SK-N-DZ (cell line): ENCODE data around the gene RARRES2.

Source experiments
- DNase-seq: peaks from one replicate; pipeline ENCODE4 v3.0.0-alpha.2; 2015; ENCODE audit warnings: low spot score

Gene RARRES2

DNA sequence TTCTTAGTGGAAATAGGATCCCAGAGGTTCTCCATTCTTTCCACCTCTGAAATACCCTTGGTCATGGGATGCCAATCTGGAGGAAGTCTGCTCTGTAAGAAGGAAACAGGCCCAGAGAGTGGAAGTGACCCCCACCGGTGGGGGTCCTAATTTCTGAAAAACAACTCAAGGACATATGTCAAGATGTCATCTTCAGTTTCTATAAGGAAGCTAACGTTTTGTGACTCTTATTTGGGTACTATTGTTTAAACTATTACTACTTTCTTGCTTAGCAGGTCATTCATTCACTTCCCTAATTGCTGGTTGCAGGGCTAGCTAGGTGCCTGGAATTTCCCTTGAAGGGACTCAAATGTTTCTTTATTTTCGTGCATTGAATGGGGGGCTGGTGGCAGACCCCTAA, 35.8 kb upstream of the RARRES2 start:
- DNase-seq: no peak

DNA sequence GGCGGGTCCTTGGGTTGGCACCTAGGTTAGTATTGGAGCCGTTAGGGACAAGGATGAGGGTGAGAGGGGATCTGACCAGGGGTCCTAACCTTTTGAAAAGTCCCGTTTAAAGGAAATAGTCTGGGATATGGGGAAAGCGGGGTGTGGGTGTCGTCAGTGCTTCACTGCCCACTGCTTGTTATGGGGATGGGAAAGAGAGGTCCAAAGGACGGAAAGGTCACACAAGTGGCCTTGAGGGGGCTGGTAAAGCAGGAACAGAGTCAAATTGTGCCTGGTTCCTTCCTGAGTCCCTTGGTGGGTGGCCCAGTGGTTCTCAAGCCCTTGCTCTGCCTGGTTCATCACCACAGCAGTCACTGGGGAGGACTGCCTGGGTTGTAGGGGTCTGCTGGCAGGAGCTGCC, 35.1 kb upstream of the RARRES2 start:
- no peak for DNase-seq

DNA sequence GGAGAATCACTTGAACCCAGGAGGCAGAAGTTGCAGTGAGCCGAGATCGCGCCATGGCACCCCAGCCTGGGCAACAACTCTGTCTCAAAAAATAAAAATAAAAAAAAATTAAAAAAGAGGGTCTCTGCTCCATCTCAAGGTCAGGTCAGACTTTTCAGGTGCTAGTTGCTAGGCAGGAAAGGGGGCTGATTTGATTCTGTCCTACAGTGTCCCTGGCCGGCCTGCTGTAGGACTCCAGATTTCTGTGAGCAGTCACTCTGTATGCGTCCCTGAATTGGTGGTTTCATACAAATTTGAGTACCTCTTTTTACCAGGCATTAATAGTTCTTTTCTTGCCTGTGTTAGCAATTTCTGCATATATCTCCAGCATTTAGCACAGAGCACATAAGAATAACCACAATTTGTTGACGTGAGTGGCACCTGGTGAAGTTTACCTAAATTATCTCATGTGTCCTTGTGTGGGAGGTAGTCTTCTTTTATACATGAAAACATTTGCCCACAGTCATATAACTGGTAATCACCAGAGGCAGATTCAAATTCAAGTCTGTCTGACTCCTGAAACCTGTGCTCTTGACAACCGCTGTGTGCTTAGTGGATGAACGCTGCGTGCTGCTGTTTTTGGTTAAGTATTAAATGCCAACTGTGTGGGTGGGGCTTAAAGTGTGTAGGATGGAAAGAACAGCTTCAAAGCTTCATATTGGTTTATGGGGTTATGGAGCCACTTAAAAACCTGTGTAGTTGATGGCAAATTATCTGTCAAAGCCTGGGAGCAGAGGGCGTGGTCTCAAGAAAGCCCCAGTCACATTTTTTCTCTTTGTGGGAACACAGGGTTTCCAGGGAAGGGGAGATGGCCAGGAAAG, 34.5 kb upstream of the RARRES2 start:
- DNase-seq: no peak

DNA sequence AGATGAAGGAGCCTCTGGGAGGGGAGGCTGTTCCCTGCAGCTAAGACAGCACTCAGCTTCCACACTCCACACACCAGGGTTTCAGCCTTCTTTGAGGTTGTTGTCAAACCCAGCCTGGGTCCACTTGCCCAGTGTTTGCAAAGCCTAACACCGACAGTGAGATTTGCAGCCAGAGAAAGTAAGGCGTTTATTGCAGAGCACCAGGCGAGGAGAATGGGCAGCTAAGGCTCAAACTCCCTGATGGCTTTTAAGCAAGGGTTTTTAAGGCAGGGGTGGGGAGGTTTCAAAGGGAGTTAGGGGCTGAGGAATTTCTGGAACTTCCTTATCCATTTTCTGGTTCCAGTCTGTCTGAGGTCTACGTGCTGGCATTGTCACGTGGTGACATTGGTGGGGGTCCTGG, 33.0 kb upstream of the RARRES2 start:
- no peak for DNase-seq

DNA sequence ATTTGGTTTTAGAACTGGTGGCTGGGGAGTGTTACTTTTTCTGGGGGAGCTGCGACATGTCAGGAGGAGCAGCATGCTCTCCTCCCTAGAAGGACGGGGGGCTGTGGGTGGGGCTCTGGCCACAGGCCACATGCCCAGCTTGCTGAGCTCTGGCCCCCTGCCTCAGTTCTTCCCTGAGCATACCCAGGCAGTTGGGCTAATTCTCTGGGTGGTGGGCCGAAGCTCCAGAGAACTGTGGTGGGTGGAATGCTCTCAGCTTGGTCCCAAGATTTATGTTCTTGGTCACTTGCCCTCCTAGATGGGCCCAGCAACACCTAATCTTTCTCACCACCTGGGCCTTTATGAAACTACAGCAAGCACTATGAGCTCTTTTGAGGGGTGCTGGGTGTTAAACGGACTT, 32.6 kb upstream of the RARRES2 start:
- DNase-seq: no peak

DNA sequence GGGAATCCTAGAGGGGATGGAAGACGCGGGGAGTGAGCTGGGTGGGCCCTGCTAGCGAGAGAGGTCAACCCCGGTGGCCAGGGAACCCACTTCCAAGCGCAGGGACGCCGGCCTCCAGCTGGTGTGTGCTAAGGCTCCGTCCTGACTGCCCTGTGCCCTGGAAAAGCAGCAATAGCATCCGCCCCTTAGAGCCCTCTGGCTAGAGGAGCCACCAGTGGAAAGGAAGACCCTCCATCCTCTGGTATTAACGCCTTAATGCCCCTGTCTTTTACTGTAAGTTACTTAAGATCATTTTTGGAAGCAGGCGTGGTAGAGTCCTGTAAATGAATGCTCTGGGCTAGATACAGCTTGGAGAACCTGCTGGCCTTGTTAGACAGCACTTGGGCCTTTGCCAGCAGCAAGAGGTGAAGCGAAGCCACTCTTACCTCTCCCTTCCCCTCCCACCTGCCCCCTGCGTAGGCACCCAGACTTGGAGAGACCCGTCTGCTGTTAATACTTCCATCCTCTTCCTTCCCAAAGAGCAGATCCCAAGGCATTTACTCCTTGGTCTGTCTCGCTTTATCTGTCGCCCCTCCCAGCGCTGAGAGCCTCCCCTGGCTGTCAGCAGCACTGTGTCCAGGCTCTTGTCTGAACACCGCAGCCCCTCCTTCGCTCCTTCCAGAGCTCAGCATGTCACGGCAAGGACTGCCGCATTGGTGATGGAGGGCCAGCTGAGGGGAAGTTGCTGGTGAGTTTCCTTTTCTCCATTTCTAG, 31.8 kb upstream of the RARRES2 start:
- no peak for DNase-seq

DNA sequence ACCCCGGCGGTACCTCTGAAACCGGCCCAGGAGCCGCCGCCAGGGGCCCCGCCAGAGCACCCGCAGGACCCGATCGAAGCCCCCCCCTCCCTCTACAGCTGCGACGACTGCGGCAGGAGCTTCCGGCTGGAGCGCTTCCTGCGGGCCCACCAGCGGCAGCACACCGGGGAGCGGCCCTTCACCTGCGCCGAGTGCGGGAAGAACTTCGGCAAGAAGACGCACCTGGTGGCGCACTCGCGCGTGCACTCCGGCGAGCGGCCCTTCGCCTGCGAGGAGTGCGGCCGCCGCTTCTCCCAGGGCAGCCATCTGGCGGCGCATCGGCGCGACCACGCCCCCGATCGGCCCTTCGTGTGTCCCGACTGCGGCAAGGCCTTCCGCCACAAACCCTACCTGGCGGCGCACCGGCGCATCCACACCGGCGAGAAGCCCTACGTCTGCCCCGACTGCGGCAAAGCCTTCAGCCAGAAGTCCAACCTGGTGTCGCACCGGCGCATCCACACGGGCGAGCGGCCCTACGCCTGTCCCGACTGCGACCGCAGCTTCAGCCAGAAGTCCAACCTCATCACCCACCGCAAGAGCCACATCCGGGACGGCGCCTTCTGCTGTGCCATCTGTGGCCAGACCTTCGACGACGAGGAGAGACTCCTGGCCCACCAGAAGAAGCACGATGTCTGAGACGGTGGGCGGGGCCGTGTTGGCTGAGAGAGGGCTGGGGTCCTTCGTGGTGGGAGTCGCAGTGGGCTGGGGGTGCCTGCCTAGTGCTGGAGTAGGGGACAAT, 31.0 kb upstream of the RARRES2 start:
- no peak for DNase-seq

DNA sequence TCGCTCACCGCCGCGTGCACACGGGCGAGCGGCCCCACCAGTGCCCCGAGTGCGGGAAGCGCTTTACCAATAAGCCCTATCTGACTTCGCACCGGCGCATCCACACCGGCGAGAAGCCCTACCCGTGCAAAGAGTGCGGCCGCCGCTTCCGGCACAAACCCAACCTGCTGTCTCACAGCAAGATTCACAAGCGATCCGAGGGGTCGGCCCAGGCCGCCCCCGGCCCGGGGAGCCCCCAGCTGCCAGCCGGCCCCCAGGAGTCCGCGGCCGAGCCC, 30.5 kb upstream of the RARRES2 start:
- DNase-seq: no peak

DNA sequence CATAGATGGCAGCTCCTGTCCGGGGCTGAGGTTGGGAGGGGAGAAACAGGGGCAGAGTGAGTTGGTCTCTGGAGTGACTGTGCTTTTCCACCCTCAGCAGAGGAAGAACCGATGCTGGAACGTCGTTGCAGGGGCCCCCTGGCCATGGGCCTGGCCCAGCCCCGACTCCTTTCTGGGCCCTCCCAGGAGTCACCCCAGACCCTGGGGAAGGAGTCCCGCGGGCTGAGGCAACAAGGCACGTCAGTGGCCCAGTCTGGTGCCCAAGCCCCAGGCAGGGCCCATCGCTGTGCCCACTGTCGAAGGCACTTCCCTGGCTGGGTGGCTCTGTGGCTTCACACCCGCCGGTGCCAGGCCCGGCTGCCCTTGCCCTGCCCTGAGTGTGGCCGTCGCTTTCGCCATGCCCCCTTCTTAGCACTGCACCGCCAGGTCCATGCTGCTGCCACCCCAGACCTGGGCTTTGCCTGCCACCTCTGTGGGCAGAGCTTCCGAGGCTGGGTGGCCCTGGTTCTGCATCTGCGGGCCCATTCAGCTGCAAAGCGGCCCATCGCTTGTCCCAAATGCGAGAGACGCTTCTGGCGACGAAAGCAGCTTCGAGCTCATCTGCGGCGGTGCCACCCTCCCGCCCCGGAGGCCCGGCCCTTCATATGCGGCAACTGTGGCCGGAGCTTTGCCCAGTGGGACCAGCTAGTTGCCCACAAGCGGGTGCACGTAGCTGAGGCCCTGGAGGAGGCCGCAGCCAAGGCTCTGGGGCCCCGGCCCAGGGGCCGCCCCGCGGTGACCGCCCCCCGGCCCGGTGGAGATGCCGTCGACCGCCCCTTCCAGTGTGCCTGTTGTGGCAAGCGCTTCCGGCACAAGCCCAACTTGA, 29.9 kb upstream of the RARRES2 start:
- no peak for DNase-seq

DNA sequence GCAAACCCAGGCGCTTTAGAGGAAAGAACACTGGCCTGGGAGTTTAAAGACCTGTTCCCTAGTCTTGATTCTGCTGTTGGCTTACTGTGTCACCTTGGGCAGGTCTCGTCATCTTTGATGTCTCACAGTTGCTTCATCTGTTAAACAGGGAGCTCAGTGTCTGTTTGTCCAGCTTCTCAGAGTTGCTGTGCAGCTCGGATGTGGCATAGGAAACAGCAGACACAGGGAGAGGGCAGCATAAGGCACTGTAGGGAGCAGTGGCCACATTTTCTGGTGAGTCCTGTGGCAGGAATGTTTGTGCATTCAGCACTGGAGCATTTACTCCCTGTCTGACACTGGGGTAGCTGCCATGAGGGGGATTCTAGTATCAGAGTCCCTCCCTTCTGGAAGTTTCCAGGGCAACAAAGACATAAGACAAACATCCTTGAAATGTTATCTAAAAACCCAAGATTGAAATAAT, 29.2 kb upstream of the RARRES2 start:
- no peak for DNase-seq

DNA sequence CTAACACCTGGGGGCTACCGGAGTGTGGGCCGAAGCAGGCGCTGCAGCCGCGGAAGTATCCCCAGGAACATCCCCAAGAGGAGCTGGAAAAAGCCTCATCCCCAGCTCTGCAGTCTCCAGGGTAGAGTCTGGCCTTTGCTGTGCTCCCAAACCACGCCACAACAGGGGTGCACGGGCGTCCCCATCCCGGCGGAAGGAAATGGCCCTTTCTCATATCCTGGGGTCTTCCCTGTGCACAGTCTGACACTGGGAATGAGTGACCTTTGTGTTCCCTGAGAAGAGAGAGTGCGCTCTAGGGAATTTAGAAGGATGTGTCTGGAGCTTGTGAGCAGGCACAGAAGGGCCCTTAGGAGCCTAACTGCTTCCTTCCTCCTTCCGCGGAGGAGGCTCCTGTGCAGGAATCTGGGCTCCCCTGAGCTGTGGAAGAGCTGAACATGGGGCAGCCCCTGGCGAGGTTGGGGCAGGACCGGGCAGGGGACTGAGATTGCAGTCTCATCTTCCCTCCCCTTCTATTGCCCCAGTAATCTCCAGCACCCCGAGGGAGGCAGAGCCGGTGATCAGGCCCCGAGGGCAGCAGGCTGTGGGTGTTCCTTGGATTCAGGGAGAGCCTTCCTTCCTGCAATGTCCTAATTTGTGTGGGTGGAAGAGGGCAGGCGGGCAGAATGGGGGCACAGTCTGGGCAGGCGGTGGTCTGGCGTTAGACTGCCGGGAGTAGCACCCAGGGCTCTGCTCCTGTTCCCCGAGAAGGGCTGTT, 28.5 kb upstream of the RARRES2 start:
- no peak for DNase-seq

DNA sequence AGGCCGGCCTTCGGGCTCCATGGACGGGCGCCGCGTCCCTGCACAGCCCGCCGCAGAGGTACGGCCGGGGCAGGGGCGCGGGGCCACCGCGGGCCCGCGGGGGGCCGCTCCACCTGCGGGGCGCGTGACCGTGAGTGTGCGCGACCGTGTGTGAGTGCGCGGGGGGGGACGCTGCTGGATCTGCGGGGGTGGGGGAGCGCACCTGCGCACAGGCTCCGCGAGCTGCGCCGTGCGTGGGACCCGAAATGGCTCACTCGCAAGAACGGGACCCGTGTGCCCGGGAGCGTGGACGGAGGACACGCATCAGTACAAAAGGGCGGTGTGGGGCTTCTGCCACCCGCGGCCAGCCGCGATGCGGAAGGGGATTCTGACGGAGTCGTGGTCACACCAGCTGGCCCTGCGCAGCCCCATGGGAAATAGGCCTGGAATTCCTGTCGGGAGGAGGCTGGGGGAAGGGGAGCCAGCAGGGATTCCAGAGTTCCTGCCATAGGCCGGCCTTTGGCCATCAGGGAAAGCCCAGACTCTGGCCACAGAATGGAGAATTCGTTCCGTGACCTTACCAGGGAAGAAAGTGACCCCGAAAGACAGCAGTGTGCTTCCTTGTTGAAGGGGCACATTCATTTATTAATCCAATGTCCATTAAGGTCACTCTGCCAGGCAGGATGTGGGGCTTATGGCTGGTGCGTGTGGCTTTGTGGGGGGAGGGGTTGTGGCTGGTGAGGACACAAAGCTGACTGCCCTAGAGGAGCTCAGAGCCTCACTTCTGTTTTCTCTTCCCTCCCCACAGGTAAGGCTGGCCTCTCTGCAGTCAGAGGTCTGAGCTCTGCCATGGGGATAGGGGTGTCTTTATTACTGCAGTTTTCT, 27.7 kb upstream of the RARRES2 start:
- peak; percentile 82 for DNase-seq

DNA sequence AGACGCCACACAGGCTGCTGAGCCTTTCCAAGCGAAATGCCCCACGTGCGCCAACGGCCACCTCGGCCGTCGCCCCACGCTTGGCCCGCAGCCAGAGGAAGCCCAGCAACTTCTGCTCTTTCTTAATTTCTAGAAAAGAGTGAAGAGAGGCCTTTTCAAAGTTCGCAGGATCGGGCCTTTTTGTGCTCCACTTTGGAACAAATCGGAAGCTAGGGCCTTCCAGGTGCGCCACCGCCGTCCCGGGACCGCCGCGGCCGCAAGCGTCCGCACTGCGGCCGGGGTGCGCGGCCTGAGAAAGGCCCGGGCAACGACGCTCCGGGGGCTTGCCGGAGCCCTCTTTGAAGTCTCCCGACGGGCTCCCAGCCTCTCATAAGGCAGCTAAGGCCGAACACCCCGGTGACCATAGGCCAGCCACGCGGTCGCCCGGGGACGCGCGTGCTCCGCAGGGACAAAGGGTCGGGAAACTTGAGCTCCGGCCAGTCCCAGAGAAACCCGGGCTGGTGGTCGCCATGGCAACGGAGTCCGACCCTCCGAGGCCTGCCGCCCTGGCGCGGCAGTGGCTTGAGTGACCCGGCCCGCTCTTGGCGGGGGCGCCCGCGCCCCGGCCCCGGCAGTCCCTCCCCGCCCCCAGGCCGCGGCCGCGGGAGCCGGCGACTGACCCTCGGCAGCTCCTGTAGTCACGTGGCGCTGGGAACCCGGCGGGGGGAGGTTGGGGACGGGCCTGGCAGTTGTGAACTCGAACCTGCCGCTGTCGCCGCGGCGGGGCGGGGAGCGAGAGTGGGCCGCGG, 26.9 kb upstream of the RARRES2 start, which contains the start of gene REPIN1:
REPIN1 (plus strand) TSS at position 727 of the 788 bp plus-strand sequence. CDS start 890 bp downstream, outside the sequence.
- DNase-seq: peak; percentile 88

DNA sequence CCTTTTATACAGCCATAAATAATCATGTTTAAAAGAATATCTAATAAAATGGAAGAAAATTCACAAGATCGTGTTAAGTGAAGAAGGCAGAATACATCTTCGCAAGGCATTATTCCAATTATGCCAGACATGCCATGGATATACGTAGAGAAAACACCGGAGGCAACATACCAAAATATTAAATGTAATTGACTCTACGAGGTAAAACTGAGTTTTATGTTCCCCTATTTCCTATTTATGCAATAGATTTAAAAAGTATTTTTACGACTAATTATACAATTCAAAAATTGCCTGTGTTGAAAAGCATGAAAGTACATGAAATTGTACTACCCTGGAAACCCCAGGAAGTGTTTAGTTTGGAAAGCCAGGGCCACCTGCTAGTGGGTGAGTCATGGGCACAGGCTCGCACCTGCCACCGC, 26.3 kb upstream of the RARRES2 start:
- no peak for DNase-seq

DNA sequence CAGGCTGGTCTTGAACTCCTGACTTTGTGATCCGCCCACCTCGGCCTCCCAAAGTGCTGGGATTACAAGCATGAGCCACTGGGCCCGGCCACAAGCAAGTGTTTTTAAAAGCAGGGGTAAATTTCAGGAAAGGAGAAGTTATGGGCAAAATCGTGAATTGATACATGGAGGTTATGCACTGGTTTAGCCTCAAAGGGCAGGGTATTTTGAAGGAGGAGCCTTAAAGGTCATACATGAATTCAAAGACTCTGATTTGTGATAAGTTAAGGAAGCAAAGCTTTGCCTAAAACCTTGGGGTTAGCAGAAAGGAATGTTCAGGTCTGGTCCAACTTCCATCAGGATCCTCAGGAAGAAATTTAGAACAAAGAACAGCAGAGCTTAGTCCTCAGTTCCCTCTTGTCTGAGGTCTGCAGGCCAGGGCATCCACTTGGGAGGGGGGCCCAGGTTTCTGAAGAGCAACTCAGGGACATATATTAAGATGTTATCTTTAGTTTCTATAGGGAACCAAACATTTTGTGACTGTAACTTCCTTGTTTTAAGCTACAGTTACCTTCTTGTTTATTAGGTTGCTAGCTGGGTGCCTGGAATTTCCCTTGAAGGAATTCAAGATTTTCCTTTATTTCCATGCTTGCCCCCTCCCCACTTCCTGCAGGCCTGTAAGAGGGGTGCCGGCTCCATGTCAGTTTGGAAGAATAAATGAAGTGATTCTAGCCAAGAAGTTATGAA, 24.4 kb upstream of the RARRES2 start:
- no peak for DNase-seq

DNA sequence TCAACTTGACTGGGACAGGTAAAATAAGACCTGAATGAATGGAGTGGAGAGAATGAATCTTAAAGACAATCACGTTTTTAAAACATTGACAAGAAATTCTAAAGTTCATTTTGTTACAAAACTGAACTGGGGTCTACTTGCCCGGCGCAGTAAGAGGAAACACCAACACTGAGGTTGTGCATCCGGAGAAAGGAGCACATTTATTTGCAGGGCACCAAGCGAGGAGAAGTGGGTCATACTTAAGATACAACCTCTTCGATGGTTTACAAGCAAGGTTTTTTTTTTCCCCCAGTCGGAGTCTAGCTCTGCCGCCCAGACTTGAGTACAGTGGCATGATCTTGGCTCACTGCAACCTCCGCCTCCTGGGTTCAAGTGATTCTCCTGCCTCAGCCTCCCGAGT, 23.8 kb upstream of the RARRES2 start:
- DNase-seq: no peak

DNA sequence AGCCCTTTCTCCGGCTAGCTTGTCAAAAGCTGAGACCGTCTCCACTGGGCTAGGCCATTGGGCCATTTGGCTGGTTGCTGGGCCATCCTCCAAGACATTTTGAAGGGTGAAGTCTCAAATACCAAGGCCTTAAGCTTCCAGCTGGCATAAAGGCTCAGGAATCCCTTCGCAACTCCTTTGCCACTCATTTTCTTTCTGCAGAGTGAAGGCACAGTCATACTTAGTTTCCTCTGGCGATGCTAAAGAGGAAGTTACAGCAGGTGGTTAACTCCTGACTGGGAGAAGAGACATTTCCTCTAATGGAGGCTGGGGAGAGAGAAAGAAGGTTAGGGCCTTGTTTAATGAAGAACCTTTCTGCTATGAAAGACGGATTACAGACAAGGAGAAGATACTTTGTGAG, 22.4 kb upstream of the RARRES2 start:
- DNase-seq: no peak

DNA sequence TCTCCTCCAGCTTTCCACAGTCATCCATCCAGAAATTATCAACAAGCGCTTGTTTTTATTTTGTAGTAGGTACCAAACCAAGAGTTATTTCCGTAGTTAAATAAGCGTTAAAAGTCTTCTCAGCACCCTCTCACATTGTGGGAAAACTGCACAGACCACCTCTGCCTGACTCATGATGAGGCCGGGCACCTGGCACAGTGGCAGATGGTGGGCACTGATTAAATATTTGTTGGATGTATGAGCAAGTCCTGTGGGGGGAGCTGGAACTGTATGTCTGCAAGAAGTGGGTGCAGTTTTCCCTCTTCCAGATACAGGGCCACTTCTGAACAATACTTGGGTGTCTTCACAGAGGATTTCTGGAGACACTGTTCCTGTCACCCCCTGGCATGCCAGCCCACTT, 21.9 kb upstream of the RARRES2 start:
- DNase-seq: no peak
